KMS-11 (cell line): ENCODE results near the gene NUP58.
"Not testable (repeated sequence)": the region's sequence is repeated elsewhere in the genome, so short reads cannot be mapped to it uniquely, and the experiment has no call there.

Experiments used
- H2AFZ ChIP-seq: fragments of 200-600 bp; sonication (generic); 2 replicates; pipeline ENCODE4 v1.6.1; 2016; ENCODE audit warnings: antibody characterized with exemption, mixed run types, low read depth
- H3K27ac ChIP-seq: fragments of 200-600 bp; sonication (generic); 2 replicates; pipeline ENCODE4 v1.6.1; 2016; ENCODE audit warnings: mild to moderate bottlenecking, mixed run types
- H3K27me3 ChIP-seq: fragments of 200-600 bp; sonication (generic); 2 replicates; pipeline ENCODE4 v1.6.1; 2017; ENCODE audit warnings: mild to moderate bottlenecking, low read depth, mixed run types, moderate library complexity; ENCODE audit not compliant: insufficient read depth
- H3K36me3 ChIP-seq: fragments of 200-600 bp; sonication (generic); 2 replicates; pipeline ENCODE4 v1.6.1; 2017; ENCODE audit warnings: mild to moderate bottlenecking, mixed run types; ENCODE audit not compliant: insufficient read depth
- H3K4me1 ChIP-seq: fragments of 200-600 bp; sonication (generic); 2 replicates; pipeline ENCODE4 v1.6.1; 2016; ENCODE audit warnings: mild to moderate bottlenecking, low read depth, mixed run types; ENCODE audit not compliant: poor library complexity, severe bottlenecking
- H3K4me2 ChIP-seq: fragments of 200-600 bp; sonication (generic); 2 replicates; pipeline ENCODE4 v1.7.0; 2016; ENCODE audit warnings: mild to moderate bottlenecking, mixed run types
- H3K4me3 ChIP-seq: fragments of 200-600 bp; sonication (generic); IDR thresholded peaks from 2 replicates; pipeline ENCODE4 v1.6.1; 2017; ENCODE audit warnings: low read depth, low read length, mixed read lengths; ENCODE audit not compliant: insufficient read depth
- H3K79me2 ChIP-seq: fragments of 200-600 bp; sonication (generic); 2 replicates; pipeline ENCODE4 v1.6.1; 2016; ENCODE audit warnings: low read depth, mixed run types; ENCODE audit not compliant: insufficient read depth
- H3K9ac ChIP-seq: fragments of 200-600 bp; sonication (generic); 2 replicates; pipeline ENCODE4 v1.6.1; 2016; ENCODE audit warnings: mild to moderate bottlenecking, mixed run types
- H4K20me1 ChIP-seq: fragments of 200-600 bp; sonication (generic); 2 replicates; pipeline ENCODE4 v1.6.1; 2016; ENCODE audit warnings: mild to moderate bottlenecking, mixed run types; ENCODE audit not compliant: insufficient read depth
- TF ChIP-seq, protein P1 (sequence below): fragments of 200-600 bp; sonication (generic); conservative IDR thresholded peaks from 2 replicates; pipeline ENCODE4 v1.6.1; 2017; ENCODE audit warnings: low read depth, mild to moderate bottlenecking, antibody characterized with exemption, low read length, moderate library complexity, mixed read lengths

NUP58 gene

GRCh38 chr13:25354377-25354776 is 53.0 kb downstream of the NUP58 start:
- TF ChIP-seq, protein P1, sequence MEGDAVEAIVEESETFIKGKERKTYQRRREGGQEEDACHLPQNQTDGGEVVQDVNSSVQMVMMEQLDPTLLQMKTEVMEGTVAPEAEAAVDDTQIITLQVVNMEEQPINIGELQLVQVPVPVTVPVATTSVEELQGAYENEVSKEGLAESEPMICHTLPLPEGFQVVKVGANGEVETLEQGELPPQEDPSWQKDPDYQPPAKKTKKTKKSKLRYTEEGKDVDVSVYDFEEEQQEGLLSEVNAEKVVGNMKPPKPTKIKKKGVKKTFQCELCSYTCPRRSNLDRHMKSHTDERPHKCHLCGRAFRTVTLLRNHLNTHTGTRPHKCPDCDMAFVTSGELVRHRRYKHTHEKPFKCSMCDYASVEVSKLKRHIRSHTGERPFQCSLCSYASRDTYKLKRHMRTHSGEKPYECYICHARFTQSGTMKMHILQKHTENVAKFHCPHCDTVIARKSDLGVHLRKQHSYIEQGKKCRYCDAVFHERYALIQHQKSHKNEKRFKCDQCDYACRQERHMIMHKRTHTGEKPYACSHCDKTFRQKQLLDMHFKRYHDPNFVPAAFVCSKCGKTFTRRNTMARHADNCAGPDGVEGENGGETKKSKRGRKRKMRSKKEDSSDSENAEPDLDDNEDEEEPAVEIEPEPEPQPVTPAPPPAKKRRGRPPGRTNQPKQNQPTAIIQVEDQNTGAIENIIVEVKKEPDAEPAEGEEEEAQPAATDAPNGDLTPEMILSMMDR: no peak
- Histone ChIP-seq H3K27me3 (no peaks in the 10 kb centered on the region), H3K4me3 (no peak overlapping the region), H3K36me3 (no peaks in the 10 kb centered on the region), H3K9ac (no peak overlapping the region), H3K27ac (no peak overlapping the region), H4K20me1 (no peaks in the 10 kb centered on the region), H3K79me2 (no peaks in the 10 kb centered on the region), H3K4me1 (no peaks in the 10 kb centered on the region), H3K4me2 (no peak overlapping the region), H2AFZ (no peak overlapping the region)

GRCh38 chr13:25360443-25360842 is 59.0 kb downstream of the NUP58 start:
- H3K9ac ChIP-seq, H3K27me3 ChIP-seq, H3K4me3 ChIP-seq: not testable (repeated sequence)

GRCh38 chr13:25365720-25366235 is 64.4 kb downstream of the NUP58 start:
- Histone ChIP-seq H3K79me2 (no peaks in the 10 kb centered on the region), H4K20me1 (no peaks in the 10 kb centered on the region)

More at GRCh38 chr13:25360443-25360842, 59.0 kb downstream of the NUP58 start:
- not testable (repeated sequence) for H3K4me2 ChIP-seq, H4K20me1 ChIP-seq, H3K79me2 ChIP-seq, H2AFZ ChIP-seq, H3K4me1 ChIP-seq, H3K36me3 ChIP-seq, H3K27ac ChIP-seq

DNA sequence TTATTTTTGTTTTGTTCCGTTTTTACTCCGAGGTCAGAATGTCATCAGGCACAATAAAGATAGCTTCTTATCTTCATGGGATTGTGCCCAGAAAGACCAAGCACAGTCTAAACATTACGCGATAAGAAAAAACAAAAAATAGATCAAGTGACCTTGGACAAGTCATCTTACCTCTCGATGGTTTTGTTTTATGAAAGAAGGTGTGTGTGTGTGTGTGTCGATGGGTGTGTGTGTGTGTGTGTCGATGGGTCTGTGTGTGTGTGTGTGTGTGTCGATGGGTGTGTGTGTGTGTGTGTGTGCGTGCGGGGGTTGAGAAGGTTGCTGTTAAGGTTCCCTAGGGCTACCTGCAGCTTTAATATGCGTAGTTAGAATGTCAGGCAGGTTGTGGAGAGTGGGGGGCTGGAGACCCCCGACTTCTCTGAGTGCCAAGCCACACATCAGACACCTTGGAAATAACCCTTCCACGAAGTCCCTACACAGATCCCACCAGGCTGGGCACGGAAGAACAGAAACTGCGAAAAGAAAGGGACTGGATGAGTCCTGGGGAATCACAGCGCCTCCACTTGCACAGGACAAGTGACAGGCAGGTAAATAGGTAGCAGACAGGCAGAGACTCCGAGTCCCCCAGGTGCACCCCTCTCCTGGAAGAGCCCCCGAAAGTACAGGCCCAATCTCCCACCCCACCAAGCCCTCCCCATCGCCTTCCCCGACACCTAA is 69.9 kb downstream of the NUP58 start:
- H3K4me3 ChIP-seq: no peak overlapping the region
- H3K4me1 ChIP-seq: no peaks in the 10 kb centered on the region
- TF ChIP-seq, protein P1: no peak
- no peaks in the 10 kb centered on the region for H4K20me1 ChIP-seq
- no peak overlapping the region for H3K9ac ChIP-seq
- H2AFZ ChIP-seq: no peak overlapping the region
- no peak overlapping the region for H3K4me2 ChIP-seq
- no peaks in the 10 kb centered on the region for H3K36me3 ChIP-seq
- H3K79me2 ChIP-seq: no peaks in the 10 kb centered on the region
- no peaks in the 10 kb centered on the region for H3K27me3 ChIP-seq
- H3K27ac ChIP-seq: no peak overlapping the region

More at GRCh38 chr13:25365720-25366235, 64.4 kb downstream of the NUP58 start:
- Histone ChIP-seq H3K4me3 (no peak overlapping the region), H3K4me1 (no peaks in the 10 kb centered on the region), H3K9ac (no peak overlapping the region), H2AFZ (no peak overlapping the region), H3K27ac (no peak overlapping the region), H3K27me3 (no peaks in the 10 kb centered on the region), H3K36me3 (no peaks in the 10 kb centered on the region), H3K4me2 (no peak overlapping the region)
- TF ChIP-seq, protein P1: no peak

DNA sequence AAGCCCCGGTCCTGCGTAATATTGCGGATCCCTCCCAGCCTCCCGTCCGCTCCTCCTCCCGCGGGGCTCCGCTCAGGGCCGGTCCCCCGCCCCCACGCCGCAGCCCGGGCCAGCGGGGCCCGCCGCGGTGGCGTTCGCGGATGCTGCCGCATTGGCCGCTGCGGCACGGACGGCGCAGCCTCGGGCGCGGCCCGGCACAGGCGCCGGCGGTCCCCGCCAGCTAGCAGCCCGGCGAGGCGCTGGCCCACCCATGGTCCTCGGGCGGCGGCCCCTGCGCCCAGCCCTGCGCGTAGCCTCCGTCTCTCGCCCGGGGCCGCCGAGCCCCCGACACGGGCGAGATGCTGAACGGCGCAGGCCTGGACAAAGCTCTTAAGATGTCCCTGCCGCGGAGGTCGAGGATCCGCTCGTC is 70.5 kb downstream of the NUP58 start, which contains the start of gene ATP8A2:
ATP8A2 (plus strand) TSS at position 100 of the 409 bp plus-strand sequence; CDS start at position 339, 239 bp downstream.
- no peak within 1 kb of the TSS for H3K9ac ChIP-seq
- H3K4me2 ChIP-seq: no peak within 1 kb of the TSS
- H3K4me3 ChIP-seq: no peak within 1 kb of the TSS
- H4K20me1 ChIP-seq: no peaks in the 10 kb centered on the region
- no peaks in the 10 kb centered on the region for H3K79me2 ChIP-seq
- no peak within 1 kb of the TSS for H3K27ac ChIP-seq
- TF ChIP-seq, protein P1: no peak
- no peaks in the 10 kb centered on the region for H3K4me1 ChIP-seq
- no peak within 1 kb of the TSS for H2AFZ ChIP-seq
- H3K27me3 ChIP-seq: no peaks in the 10 kb centered on the region
- H3K36me3 ChIP-seq: no peaks in the 10 kb centered on the region
